Right atrium auricular region (tissue), 2 donors: Measurements from ENCODE around the gene VSIG10L. TPM values are rescaled to one million over a fixed set of nuclear protein-coding genes. Genes with fewer than 3 reads are reported as not detected.
A peak's percentile ranks its signal among the peaks of the same experiment; 100 is the strongest.

Experiments used
- DNase-seq: peaks from one replicate; pipeline ENCODE4 v3.0.0-alpha.2; 2019; ENCODE audit warnings: low spot score
- H3K27ac ChIP-seq, 2 donors: fragments of 200-600 bp; sonication (generic); 1 replicate in 1 of 2; 2 replicates in 1 of 2; pipeline ENCODE4 v1.5.1; 2016 to 2019
- H3K27me3 ChIP-seq, 2 donors: fragments of 200-600 bp; sonication (generic); one replicate each; pipeline versions ENCODE4 v1.5.1 to v1.6.0; 2017 to 2019
- H3K36me3 ChIP-seq: fragments of 200-600 bp; sonication (generic); one replicate; pipeline ENCODE4 v1.5.1; 2016
- H3K4me1 ChIP-seq, 2 donors: fragments of 200-600 bp; sonication (generic); one replicate each; pipeline versions ENCODE4 v1.5.1 to v1.6.0; 2017 to 2019
- H3K4me3 ChIP-seq, 2 donors: fragments of 200-600 bp; sonication (generic); 1 replicate in 1 of 2; 2 replicates in 1 of 2; pipeline ENCODE4 v1.5.1; 2017 to 2019; ENCODE audit warnings: mild to moderate bottlenecking in 1 of 2, moderate library complexity in 1 of 2
- H3K9me3 ChIP-seq, 2 donors: fragments of 200-600 bp; sonication (generic); one replicate each; pipeline ENCODE4 v1.5.1; 2019
- CTCF ChIP-seq, 2 donors: fragments of 200-600 bp; sonication (generic); IDR thresholded peaks; one replicate each; pipeline ENCODE4 v1.5.1; 2019; ENCODE audit warnings: antibody characterized with exemption in 2 of 2
- total RNA-seq, 2 donors: library from RNA; depleted of rRNA; stranded (reverse); fragments of >200 nt; gene quantifications; one replicate each; pipeline ENCODE4 v1.1.0, GENCODE V29; 2016

Gene VSIG10L
- total RNA-seq, 2 donors from 2014 or later, result 0.79 to 1.1 TPM

- no peak for TF ChIP-seq CTCF (IDR thresholded peaks at IDR 0.05)
- Histone ChIP-seq H3K9me3 (no peaks in the 10 kb centered on the region), H3K27me3 (no peaks in the 10 kb centered on the region), H3K36me3 (no peaks in the 10 kb centered on the region), H3K4me3 (peak overlapping the region; percentile 69 to 78), H3K27ac (peak overlapping the region; percentile 95 to 99), H3K4me1 (peaks cover 0 to 44% of the 10 kb centered on the region in 2 donors)
- DNase-seq, result no peak
Observed at GRCh38 chr19:51367255-51367564, 25.3 kb upstream of the VSIG10L start.

GRCh38 chr19:51366389-51367254 is 24.7 kb upstream of the VSIG10L start:
- Histone ChIP-seq H3K36me3 (no peaks in the 10 kb centered on the region), H3K27ac (peak overlapping the region; percentile 95 to 99), H3K9me3 (no peaks in the 10 kb centered on the region), H3K4me3 (peak overlapping the region; percentile 78 to 79), H3K4me1 (peaks cover 0 to 48% of the 10 kb centered on the region in 2 donors), H3K27me3 (no peaks in the 10 kb centered on the region)
- no peak for TF ChIP-seq CTCF (IDR thresholded peaks at IDR 0.05)
- peak; percentile 99 for DNase-seq

GRCh38 chr19:51365965-51366388 is 24.0 kb upstream of the VSIG10L start, which contains the start of gene ETFB:
TSS of gene ETFB (minus strand) at chr19:51366388. CDS start at chr19:51366326, 62 bp downstream.
- Histone ChIP-seq H3K4me1 (peaks cover 0 to 48% of the 10 kb centered on the region in 2 donors), H3K9me3 (no peaks in the 10 kb centered on the region), H3K4me3 (peak within 1 kb of the TSS; percentile 78 to 79), H3K36me3 (no peaks in the 10 kb centered on the region), H3K27ac (peak within 1 kb of the TSS; percentile 95 to 99), H3K27me3 (no peaks in the 10 kb centered on the region)
- TF ChIP-seq CTCF (IDR thresholded peaks at IDR 0.05), result no peak
- no peak for DNase-seq

DNA sequence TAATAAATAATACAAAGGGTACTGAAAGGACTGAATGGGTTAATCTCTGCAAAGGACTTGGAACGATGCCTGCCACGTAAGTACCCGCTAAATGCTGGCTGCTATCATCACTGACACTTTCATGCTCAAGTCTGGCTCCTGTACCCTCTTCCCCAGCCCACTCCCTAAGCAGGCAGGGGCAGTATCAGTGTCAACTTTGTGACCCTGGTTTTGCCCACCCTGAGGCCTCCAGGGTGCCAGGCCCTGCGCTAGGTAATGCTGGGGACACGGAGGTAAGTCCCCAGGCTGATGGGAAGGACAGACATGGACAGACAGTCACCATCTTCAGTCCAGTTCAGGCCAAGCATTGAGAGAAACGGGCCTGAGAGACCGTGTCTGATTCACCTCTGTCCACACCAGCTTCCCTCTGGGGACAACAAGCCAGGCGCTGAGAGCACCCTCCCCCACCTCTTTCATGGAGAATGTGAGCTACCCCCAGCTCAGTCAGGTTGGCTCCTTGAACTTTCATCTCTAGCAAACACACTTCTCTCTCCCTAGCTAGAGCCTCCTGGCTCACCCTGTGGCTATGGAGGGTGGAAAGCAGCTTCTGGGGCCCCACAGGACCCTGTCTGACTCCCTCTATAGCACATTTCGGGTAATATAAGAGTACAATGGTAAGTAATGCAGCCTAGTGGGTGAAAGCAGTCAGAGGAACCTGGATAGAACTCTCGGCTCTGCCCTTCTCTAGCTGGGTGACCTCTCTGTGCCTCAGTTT is 23.4 kb upstream of the VSIG10L start:
- peak overlapping the region; percentile 78 to 79 for H3K4me3 ChIP-seq
- H3K36me3 ChIP-seq, result no peaks in the 10 kb centered on the region
- no peaks in the 10 kb centered on the region for H3K9me3 ChIP-seq
- H3K27ac ChIP-seq, result peak overlapping the region; percentile 95 to 99
- no peak for TF ChIP-seq CTCF (IDR thresholded peaks at IDR 0.05)
- peaks cover 0 to 48% of the 10 kb centered on the region in 2 donors for H3K4me1 ChIP-seq
- H3K27me3 ChIP-seq, result no peaks in the 10 kb centered on the region
- DNase-seq, result peak; percentile 62

GRCh38 chr19:51364200-51365106 is 22.5 kb upstream of the VSIG10L start:
- Histone ChIP-seq H3K36me3 (no peaks in the 10 kb centered on the region), H3K4me3 (peak overlapping the region in 1 of 2 donors; percentile 78), H3K4me1 (peaks cover 0 to 48% of the 10 kb centered on the region in 2 donors), H3K27ac (peak overlapping the region; percentile 95 to 99), H3K9me3 (no peaks in the 10 kb centered on the region), H3K27me3 (no peaks in the 10 kb centered on the region)
- no peak for DNase-seq
- no peak for TF ChIP-seq CTCF (IDR thresholded peaks at IDR 0.05)
